Neural progenitor cell (in vitro differentiated cells): ENCODE results near the gene FAM53A. TPM values are rescaled to one million over a fixed set of nuclear protein-coding genes. Genes with fewer than 3 reads are reported as not detected.

ENCODE experiments used
- DNase-seq: peaks from one replicate; pipeline ENCODE4 v3.0.0-alpha.2; 2016; ENCODE audit warnings: low spot score
- H2AFZ ChIP-seq: fragments of 200-600 bp; sonication (generic); replicated peaks from 2 replicates; pipeline ENCODE4 v1.6.1; 2016; ENCODE audit warnings: antibody characterized with exemption
- H3F3A ChIP-seq: fragments of 200-600 bp; sonication (generic); 2 replicates; pipeline ENCODE4 v1.6.1; 2016; ENCODE audit warnings: antibody characterized with exemption, low read depth
- H3K27ac ChIP-seq: fragments of 200-600 bp; sonication (generic); 2 replicates; pipeline ENCODE4 v1.5.1; 2016; ENCODE audit warnings: mild to moderate bottlenecking
- H3K27me3 ChIP-seq: fragments of 200-600 bp; sonication (generic); 2 replicates; pipeline ENCODE4 v1.6.1; 2016; ENCODE audit warnings: mild to moderate bottlenecking, moderate library complexity
- H3K36me3 ChIP-seq: fragments of 200-600 bp; sonication (generic); 2 replicates; pipeline ENCODE4 v1.5.1; 2016
- H3K4me1 ChIP-seq: fragments of 200-600 bp; sonication (generic); 2 replicates; pipeline ENCODE4 v1.6.1; 2016; ENCODE audit warnings: mixed run types
- H3K4me2 ChIP-seq: fragments of 200-600 bp; sonication (generic); 2 replicates; pipeline ENCODE4 v1.6.1; 2016
- H3K4me3 ChIP-seq: fragments of 200-600 bp; sonication (generic); 2 replicates; pipeline ENCODE4 v1.5.1; 2016
- H3K79me2 ChIP-seq: fragments of 200-600 bp; sonication (generic); 2 replicates; pipeline ENCODE4 v1.6.1; 2016; ENCODE audit warnings: low read depth
- H3K9ac ChIP-seq: fragments of 200-600 bp; sonication (generic); 2 replicates; pipeline ENCODE4 v1.6.1; 2016
- H3K9me3 ChIP-seq: fragments of 200-600 bp; sonication (generic); 2 replicates; pipeline ENCODE4 v1.5.1; 2016; ENCODE audit warnings: low read depth
- H4K20me1 ChIP-seq: fragments of 200-600 bp; sonication (generic); 2 replicates; pipeline ENCODE4 v1.6.1; 2016; ENCODE audit warnings: low read depth
- H3K27ac Mint-ChIP-seq: 3 replicates; pipeline ENCODE4 v1.8.0; 2021; ENCODE audit warnings: mixed read lengths
- H3K27me3 Mint-ChIP-seq: 2 replicates; pipeline ENCODE4 v1.8.0; 2022; ENCODE audit warnings: low read depth, mild to moderate bottlenecking, inconsistent platforms, moderate library complexity, mixed read lengths; ENCODE audit not compliant: insufficient read depth
- H3K36me3 Mint-ChIP-seq: 3 replicates; pipeline ENCODE4 v1.8.0; 2021; ENCODE audit warnings: mixed read lengths
- H3K4me1 Mint-ChIP-seq: 3 replicates; pipeline ENCODE4 v1.8.0; 2021; ENCODE audit warnings: mixed read lengths
- H3K4me3 Mint-ChIP-seq: 3 replicates; pipeline ENCODE4 v1.8.0; 2021; ENCODE audit warnings: mild to moderate bottlenecking, moderate library complexity, mixed read lengths
- H3K9me3 Mint-ChIP-seq: 3 replicates; pipeline ENCODE4 v1.8.0; 2020; ENCODE audit warnings: mixed read lengths
- EZH2 ChIP-seq: fragments of 200-600 bp; sonication (generic); IDR thresholded peaks from 2 replicates; pipeline ENCODE4 v1.6.1; 2017; ENCODE audit warnings: antibody characterized with exemption, mild to moderate bottlenecking, moderate library complexity
- EZH2phosphoT487 ChIP-seq: fragments of 200-600 bp; sonication (generic); IDR thresholded peaks from 2 replicates; pipeline ENCODE4 v1.6.1; 2017; ENCODE audit warnings: antibody characterized with exemption
- total RNA-seq: library from RNA; depleted of rRNA; stranded (reverse); fragments of >200 nt; gene quantifications from 2 replicates; pipeline ENCODE4 v1.2.3, GENCODE V29; 2015; ENCODE audit warnings: low replicate concordance
- TF ChIP-seq, protein P1 (sequence below): fragments of 200-600 bp; sonication (generic); IDR thresholded peaks from 2 replicates; pipeline ENCODE4 v1.5.1; 2017; ENCODE audit warnings: antibody characterized with exemption, mild to moderate bottlenecking

FAM53A gene
- total RNA-seq, 1 donor from 2014 or later, result 3.2 TPM

DNA sequence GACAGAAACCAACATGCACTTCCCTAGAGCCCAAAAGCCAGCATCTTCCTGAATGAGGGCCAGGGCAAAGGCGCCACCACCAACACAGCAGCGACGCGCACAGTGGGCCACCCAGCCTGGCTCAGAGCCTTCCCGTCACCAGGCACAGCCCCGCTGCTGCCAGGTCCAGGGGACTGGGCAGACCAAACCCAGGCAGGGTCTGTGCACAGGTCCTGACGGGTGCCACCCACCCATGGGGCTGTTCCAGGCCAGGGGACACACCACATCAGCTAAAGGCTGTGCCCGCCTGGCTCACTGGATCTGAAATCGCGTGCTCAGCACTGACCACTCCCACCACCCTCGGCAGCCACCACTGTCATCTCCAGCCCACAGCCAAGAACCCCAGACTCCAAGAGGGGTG is 13.8 kb downstream of the FAM53A start:
- Histone ChIP-seq H3K4me1 (peaks cover 10% of the 10 kb centered on the region), H3K27ac (no peak overlapping the region), H3K4me3 (no peak overlapping the region), H3K9me3 (no peaks in the 10 kb centered on the region), H3F3A (no peaks in the 10 kb centered on the region), H3K79me2 (no peaks in the 10 kb centered on the region), H3K4me2 (no peak overlapping the region), H2AFZ (no peak overlapping the region), H3K36me3 (no peaks in the 10 kb centered on the region), H4K20me1 (no peaks in the 10 kb centered on the region), H3K27me3 (no peaks in the 10 kb centered on the region), H3K9ac (no peak overlapping the region)
- Mint-ChIP-seq H3K4me1 (peaks cover 10% of the 10 kb centered on the region), H3K27ac (no peak overlapping the region), H3K27me3 (peaks cover 10% of the 10 kb centered on the region), H3K36me3 (no peaks in the 10 kb centered on the region), H3K9me3 (no peaks in the 10 kb centered on the region), H3K4me3 (no peak overlapping the region)
- no peak for DNase-seq
- TF ChIP-seq EZH2phosphoT487 (no peak), EZH2 (no peak)
- TF ChIP-seq, protein P1, sequence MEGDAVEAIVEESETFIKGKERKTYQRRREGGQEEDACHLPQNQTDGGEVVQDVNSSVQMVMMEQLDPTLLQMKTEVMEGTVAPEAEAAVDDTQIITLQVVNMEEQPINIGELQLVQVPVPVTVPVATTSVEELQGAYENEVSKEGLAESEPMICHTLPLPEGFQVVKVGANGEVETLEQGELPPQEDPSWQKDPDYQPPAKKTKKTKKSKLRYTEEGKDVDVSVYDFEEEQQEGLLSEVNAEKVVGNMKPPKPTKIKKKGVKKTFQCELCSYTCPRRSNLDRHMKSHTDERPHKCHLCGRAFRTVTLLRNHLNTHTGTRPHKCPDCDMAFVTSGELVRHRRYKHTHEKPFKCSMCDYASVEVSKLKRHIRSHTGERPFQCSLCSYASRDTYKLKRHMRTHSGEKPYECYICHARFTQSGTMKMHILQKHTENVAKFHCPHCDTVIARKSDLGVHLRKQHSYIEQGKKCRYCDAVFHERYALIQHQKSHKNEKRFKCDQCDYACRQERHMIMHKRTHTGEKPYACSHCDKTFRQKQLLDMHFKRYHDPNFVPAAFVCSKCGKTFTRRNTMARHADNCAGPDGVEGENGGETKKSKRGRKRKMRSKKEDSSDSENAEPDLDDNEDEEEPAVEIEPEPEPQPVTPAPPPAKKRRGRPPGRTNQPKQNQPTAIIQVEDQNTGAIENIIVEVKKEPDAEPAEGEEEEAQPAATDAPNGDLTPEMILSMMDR, result no peak

- Histone ChIP-seq H3K9ac (no peak overlapping the region), H3K4me3 (no peak overlapping the region), H3K36me3 (no peaks in the 10 kb centered on the region), H3K27ac (no peak overlapping the region), H3K4me1 (peaks cover 10% of the 10 kb centered on the region), H3K9me3 (no peaks in the 10 kb centered on the region), H3F3A (no peaks in the 10 kb centered on the region), H3K27me3 (no peaks in the 10 kb centered on the region), H3K4me2 (no peak overlapping the region), H3K79me2 (no peaks in the 10 kb centered on the region), H2AFZ (no peak overlapping the region), H4K20me1 (no peaks in the 10 kb centered on the region)
- Mint-ChIP-seq H3K27ac (no peak overlapping the region), H3K36me3 (no peaks in the 10 kb centered on the region), H3K9me3 (no peaks in the 10 kb centered on the region), H3K4me1 (peaks cover 9% of the 10 kb centered on the region), H3K4me3 (no peak overlapping the region), H3K27me3 (peaks cover 10% of the 10 kb centered on the region)
- DNase-seq, result no peak
- TF ChIP-seq, protein P1, result no peak
- TF ChIP-seq EZH2phosphoT487 (no peak), EZH2 (no peak)
These were observed 14.3 kb downstream of the FAM53A start for GRCh38 chr4:1669850-1670249.

GRCh38 chr4:1669270-1669669 is 14.8 kb downstream of the FAM53A start:
- no peaks in the 10 kb centered on the region for H3K9me3 ChIP-seq
- H3K4me1 ChIP-seq, result peaks cover 10% of the 10 kb centered on the region
- Mint-ChIP-seq H3K4me1 (peaks cover 7% of the 10 kb centered on the region), H3K27me3 (peaks cover 10% of the 10 kb centered on the region), H3K9me3 (no peaks in the 10 kb centered on the region), H3K27ac (no peak overlapping the region), H3K4me3 (no peak overlapping the region), H3K36me3 (no peaks in the 10 kb centered on the region)
- TF ChIP-seq, protein P1, result no peak
- TF ChIP-seq EZH2phosphoT487 (no peak), EZH2 (no peak)
- no peak overlapping the region for H3K27ac ChIP-seq
- H4K20me1 ChIP-seq, result no peaks in the 10 kb centered on the region
- no peaks in the 10 kb centered on the region for H3K27me3 ChIP-seq
- no peak for DNase-seq
- H2AFZ ChIP-seq, result no peak overlapping the region
- H3K4me3 ChIP-seq, result no peak overlapping the region
- no peaks in the 10 kb centered on the region for H3K36me3 ChIP-seq
- H3K9ac ChIP-seq, result no peak overlapping the region
- no peaks in the 10 kb centered on the region for H3F3A ChIP-seq
- no peak overlapping the region for H3K4me2 ChIP-seq
- no peaks in the 10 kb centered on the region for H3K79me2 ChIP-seq

GRCh38 chr4:1668488-1668840 is 15.6 kb downstream of the FAM53A start:
- H3K27me3 Mint-ChIP-seq, result peaks cover 8% of the 10 kb centered on the region
- Histone ChIP-seq H3K27ac (no peak overlapping the region), H3K4me3 (no peak overlapping the region), H3K36me3 (no peaks in the 10 kb centered on the region), H3F3A (no peaks in the 10 kb centered on the region), H3K9me3 (no peaks in the 10 kb centered on the region), H3K9ac (no peak overlapping the region), H2AFZ (no peak overlapping the region), H3K4me2 (no peak overlapping the region), H3K4me1 (peaks cover 10% of the 10 kb centered on the region), H4K20me1 (no peaks in the 10 kb centered on the region), H3K27me3 (no peaks in the 10 kb centered on the region), H3K79me2 (no peaks in the 10 kb centered on the region)
- H3K4me3 Mint-ChIP-seq, result no peak overlapping the region
- no peak overlapping the region for H3K27ac Mint-ChIP-seq
- H3K4me1 Mint-ChIP-seq, result peaks cover 7% of the 10 kb centered on the region
- no peak for DNase-seq
- no peaks in the 10 kb centered on the region for H3K9me3 Mint-ChIP-seq
- no peak for TF ChIP-seq EZH2phosphoT487
- TF ChIP-seq, protein P1, result no peak
- TF ChIP-seq EZH2, result no peak
- no peaks in the 10 kb centered on the region for H3K36me3 Mint-ChIP-seq
